Thyroid gland (tissue), 4 donors: ENCODE measurements around the gene HSFX2. TPM values are rescaled to one million over a fixed set of nuclear protein-coding genes. Genes with fewer than 3 reads are reported as not detected.
"Not testable (repeated sequence)": the region's sequence is repeated elsewhere in the genome, so short reads cannot be mapped to it uniquely, and the experiment has no call there.

ENCODE experiments used
- DNase-seq, 2 donors: peaks; one replicate each; pipeline ENCODE4 v3.0.0-alpha.2; 2019
- H3K27ac ChIP-seq, 3 donors: fragments of 200-600 bp; sonication (generic); 1 replicate in 2 of 3; 2 replicates in 1 of 3; pipeline ENCODE4 v1.5.1; 2016 to 2019; ENCODE audit warnings: mild to moderate bottlenecking in 1 of 3, moderate library complexity in 1 of 3
- H3K27me3 ChIP-seq: fragments of 200-600 bp; sonication (generic); one replicate; pipeline ENCODE4 v1.5.1; 2019
- H3K36me3 ChIP-seq, 2 donors: fragments of 200-600 bp; sonication (generic); one replicate each; pipeline ENCODE4 v1.5.1; 2016 to 2019
- H3K4me1 ChIP-seq, 2 donors: fragments of 200-600 bp; sonication (generic); one replicate each; pipeline ENCODE4 v1.5.1; 2017 to 2019
- H3K4me3 ChIP-seq, 3 donors: fragments of 200-600 bp; sonication (generic); replicated peaks in 1 of 3; 1 replicate in 2 of 3; 2 replicates in 1 of 3; pipeline ENCODE4 v1.5.1; 2016; ENCODE audit warnings: mild to moderate bottlenecking in 1 of 3
- H3K9me3 ChIP-seq: fragments of 200-600 bp; sonication (generic); one replicate; pipeline ENCODE4 v1.5.1; 2017
- POLR2A ChIP-seq, 2 donors: fragments of 450-650 bp; IDR thresholded peaks; one replicate each; pipeline ENCODE4 v1.6.1; 2017; ENCODE audit warnings: antibody characterized with exemption in 2 of 2, mild to moderate bottlenecking in 2 of 2, moderate library complexity in 1 of 2
- WGBS, 2 donors: methylation state at CpG; one replicate each; pipeline ENCODE4 v1.1.5; 2017; 5-methylcytosine and 5-hydroxymethylcytosine counted together
- intact Hi-C: fragments of 100-400 bp; cut with DNase I; formaldehyde crosslinking; loops from one replicate; pipeline ENCODE4 v1.15.1; 2023
- total RNA-seq, 4 donors: library from RNA; depleted of rRNA; stranded (reverse); fragments of >200 nt; gene quantifications; one replicate each; pipeline ENCODE4 v1.2.3, GENCODE V29; 2016
- TF ChIP-seq, protein P1 (sequence below), 6 experiments: fragments of 200-600 bp in 3 of 6; fragments of 450-650 bp in 3 of 6; sonication (generic) in 3 of 6; IDR thresholded peaks; one replicate each; pipeline ENCODE4 v1.5.1; 2016 to 2019; ENCODE audit warnings: antibody characterized with exemption in 6 of 6, mild to moderate bottlenecking in 2 of 6, inconsistent platforms in 1 of 6, moderate library complexity in 1 of 6

Gene HSFX2, protein sequence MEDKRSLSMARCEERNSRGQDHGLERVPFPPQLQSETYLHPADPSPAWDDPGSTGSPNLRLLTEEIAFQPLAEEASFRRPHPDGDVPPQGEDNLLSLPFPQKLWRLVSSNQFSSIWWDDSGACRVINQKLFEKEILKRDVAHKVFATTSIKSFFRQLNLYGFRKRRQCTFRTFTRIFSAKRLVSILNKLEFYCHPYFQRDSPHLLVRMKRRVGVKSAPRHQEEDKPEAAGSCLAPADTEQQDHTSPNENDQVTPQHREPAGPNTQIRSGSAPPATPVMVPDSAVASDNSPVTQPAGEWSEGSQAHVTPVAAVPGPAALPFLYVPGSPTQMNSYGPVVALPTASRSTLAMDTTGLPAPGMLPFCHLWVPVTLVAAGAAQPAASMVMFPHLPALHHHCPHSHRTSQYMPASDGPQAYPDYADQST
- total RNA-seq: under 1 TPM in 1 of 4 donors, not detected in 3; 0.81 TPM

DNA sequence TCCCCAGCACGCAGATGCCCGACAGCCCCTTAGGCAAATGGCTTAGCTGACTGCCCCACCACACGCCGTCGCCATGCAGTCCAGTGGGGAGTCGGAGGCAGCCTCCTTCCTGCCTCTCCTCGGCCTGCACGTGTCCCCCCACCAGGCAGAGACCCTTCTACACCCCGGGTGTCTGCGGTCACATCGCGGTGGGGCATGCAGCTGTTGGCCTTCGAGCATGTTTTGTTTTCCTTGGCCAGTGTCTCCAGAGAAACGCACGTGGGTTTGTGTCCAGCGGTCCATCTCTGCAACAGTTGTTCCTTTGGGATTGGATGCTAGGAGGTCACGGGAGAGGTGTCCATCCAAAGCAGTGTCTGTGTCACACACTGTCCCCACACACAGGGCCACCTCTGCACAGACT lies at the start of gene HSFX2:
Gene HSFX2 (minus strand): TSS at position 101 of the 400 bp plus-strand sequence. CDS start 614 bp downstream, outside the sequence.
- WGBS, 2 donors: no CpG with 5 or more reads among the region's 17 CpGs
- intact Hi-C loops, H3K36me3 ChIP-seq, H3K27ac ChIP-seq, DNase-seq, H3K27me3 ChIP-seq, H3K9me3 ChIP-seq, H3K4me1 ChIP-seq, H3K4me3 ChIP-seq: not testable (repeated sequence)

DNA sequence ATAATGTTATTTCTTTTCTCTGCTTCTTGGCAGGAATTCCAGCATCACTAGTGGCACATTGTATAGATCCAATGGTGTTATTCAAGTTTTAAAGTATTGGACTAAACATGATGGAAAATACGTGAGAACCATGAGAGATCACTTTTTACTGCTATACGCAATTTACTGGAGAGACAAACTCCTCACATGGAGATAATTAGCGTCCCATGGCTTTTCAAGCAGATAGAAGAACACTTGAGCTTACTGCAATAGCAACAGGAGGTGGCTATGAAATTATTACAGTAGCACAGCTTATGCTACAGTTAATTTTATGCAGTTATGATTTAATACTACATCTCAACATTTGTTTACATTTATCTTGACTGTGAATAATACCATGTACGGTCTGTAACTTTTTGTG lies 48.4 kb upstream of the HSFX2 start:
- TF ChIP-seq POLR2A (IDR thresholded peaks at IDR 0.05): no peak
- TF ChIP-seq, protein P1, sequence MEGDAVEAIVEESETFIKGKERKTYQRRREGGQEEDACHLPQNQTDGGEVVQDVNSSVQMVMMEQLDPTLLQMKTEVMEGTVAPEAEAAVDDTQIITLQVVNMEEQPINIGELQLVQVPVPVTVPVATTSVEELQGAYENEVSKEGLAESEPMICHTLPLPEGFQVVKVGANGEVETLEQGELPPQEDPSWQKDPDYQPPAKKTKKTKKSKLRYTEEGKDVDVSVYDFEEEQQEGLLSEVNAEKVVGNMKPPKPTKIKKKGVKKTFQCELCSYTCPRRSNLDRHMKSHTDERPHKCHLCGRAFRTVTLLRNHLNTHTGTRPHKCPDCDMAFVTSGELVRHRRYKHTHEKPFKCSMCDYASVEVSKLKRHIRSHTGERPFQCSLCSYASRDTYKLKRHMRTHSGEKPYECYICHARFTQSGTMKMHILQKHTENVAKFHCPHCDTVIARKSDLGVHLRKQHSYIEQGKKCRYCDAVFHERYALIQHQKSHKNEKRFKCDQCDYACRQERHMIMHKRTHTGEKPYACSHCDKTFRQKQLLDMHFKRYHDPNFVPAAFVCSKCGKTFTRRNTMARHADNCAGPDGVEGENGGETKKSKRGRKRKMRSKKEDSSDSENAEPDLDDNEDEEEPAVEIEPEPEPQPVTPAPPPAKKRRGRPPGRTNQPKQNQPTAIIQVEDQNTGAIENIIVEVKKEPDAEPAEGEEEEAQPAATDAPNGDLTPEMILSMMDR (IDR thresholded peaks at IDR 0.05): no peak
- intact Hi-C loops: no loop called here
- Histone ChIP-seq H3K27me3 (no peaks in the 10 kb centered on the region), H3K4me1 (no peaks in the 10 kb centered on the region), H3K9me3 (no peaks in the 10 kb centered on the region), H3K36me3 (no peaks in the 10 kb centered on the region), H3K27ac (no peak overlapping the region), H3K4me3 (no peak overlapping the region)
- WGBS, 2 donors: 76 to 77% methylated on average over 4 of the region's 4 CpGs
- no peak for DNase-seq

DNA sequence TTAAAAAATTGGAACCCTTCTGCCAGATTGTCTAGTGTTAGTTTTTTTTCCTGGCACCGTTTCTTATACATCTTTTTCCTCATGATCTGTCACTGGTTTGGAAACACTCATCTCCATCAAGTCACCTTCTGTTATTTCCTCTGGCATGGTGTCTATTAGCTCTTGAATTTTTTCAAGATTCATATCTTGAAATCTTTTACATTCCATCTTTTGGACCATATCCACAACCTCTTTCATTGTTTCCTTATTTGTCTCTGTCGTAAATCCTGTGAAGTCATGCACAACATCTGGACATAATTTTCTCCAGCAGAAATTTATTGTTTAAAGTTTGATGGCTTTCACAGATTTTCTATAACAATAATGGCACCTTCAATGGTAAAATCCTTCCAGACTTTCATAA lies 46.7 kb upstream of the HSFX2 start:
- intact Hi-C loops: no loop called here
- Histone ChIP-seq H3K4me1 (no peaks in the 10 kb centered on the region), H3K27ac (no peak overlapping the region), H3K36me3 (no peaks in the 10 kb centered on the region), H3K9me3 (no peaks in the 10 kb centered on the region), H3K27me3 (no peaks in the 10 kb centered on the region), H3K4me3 (no peak overlapping the region)
- WGBS, 2 donors: 58 to 67% methylated on average over 2 of the region's 2 CpGs
- DNase-seq: no peak
- TF ChIP-seq, protein P1 (IDR thresholded peaks at IDR 0.05): no peak
- no peak for TF ChIP-seq POLR2A (IDR thresholded peaks at IDR 0.05)

DNA sequence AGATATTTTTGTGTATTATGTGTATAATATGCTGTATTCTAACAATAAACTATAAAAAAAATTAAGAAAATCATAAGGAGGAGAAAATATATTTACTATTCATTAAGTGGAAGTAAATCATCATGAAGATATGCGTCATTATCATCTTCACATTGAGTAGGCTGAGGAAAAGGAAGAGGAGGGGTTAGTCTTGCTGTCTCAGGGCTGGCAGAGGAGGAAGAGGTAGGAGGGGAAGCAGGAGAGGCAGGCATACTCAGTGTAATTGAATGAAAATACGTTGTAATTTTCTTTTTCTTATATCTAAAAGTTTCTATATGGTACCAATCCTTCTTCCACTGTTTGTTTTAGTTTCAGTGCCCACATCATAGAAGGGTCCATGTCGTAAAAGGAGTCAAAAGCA lies 46.3 kb upstream of the HSFX2 start:
- Histone ChIP-seq H3K4me3 (no peak overlapping the region), H3K27me3 (no peaks in the 10 kb centered on the region), H3K4me1 (no peaks in the 10 kb centered on the region), H3K9me3 (no peaks in the 10 kb centered on the region), H3K36me3 (no peaks in the 10 kb centered on the region), H3K27ac (no peak overlapping the region)
- WGBS, 2 donors: 57 to 61% methylated on average over 3 of the region's 3 CpGs
- intact Hi-C loops: no loop called here
- no peak for DNase-seq
- TF ChIP-seq, protein P1 (IDR thresholded peaks at IDR 0.05): no peak
- TF ChIP-seq POLR2A (IDR thresholded peaks at IDR 0.05): no peak

DNA sequence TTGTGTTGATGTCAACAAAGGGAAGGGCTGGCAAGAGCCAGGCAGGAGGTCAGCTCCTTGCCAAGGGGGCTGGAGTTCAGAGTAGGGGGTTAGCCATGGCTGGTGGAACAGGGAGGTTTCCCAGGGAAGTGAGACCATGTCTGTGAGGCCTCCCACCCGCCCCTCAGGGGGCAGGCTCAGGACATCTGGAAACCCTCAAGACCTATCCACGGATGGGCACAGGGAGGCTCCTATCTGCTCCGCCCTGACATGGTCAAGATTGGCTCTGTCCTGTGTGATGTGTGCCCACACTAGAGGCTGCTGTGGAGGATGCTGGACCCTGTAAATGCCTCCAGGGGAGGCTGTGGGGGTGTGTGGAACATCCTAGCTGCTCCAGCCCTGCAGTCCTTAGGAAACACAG lies 44.5 kb upstream of the HSFX2 start:
- TF ChIP-seq POLR2A (IDR thresholded peaks at IDR 0.05): no peak
- TF ChIP-seq, protein P1 (IDR thresholded peaks at IDR 0.05): no peak
- DNase-seq: no peak
- Histone ChIP-seq H3K4me3 (no peak overlapping the region), H3K9me3 (no peaks in the 10 kb centered on the region), H3K4me1 (no peaks in the 10 kb centered on the region), H3K27me3 (no peaks in the 10 kb centered on the region), H3K36me3 (no peaks in the 10 kb centered on the region), H3K27ac (no peak overlapping the region)
- intact Hi-C loops: no loop called here
- WGBS, 2 donors: 80% methylated on average over 2 of the region's 3 CpGs; no CpG with 5 or more reads in 1 of the 2 donors
